NOMO-1 treated with DMSO at 0.1 percent for 48 hours (cell line): Measurements from ENCODE around the gene MATK.

Source experiments
- DNase-seq: peaks from one replicate; lab custom pipeline; 2025; ENCODE audit not compliant: unreplicated experiment; lab: John Stamatoyannopoulos, UW

Gene MATK

GRCh38 chr19:3753631-3754410 is 32.4 kb downstream of the MATK start:
- no peak for DNase-seq

GRCh38 chr19:3752492-3752891 is 33.7 kb downstream of the MATK start:
- DNase-seq = no peak

- no peak for DNase-seq
These were observed 34.9 kb downstream of the MATK start for GRCh38 chr19:3751236-3751635.

GRCh38 chr19:3750211-3750610 is 36.0 kb downstream of the MATK start:
- no peak for DNase-seq

GRCh38 chr19:3748965-3749364 is 37.2 kb downstream of the MATK start:
- no peak for DNase-seq

GRCh38 chr19:3746371-3747056 is 39.7 kb downstream of the MATK start:
- no peak for DNase-seq

GRCh38 chr19:3745363-3746045 is 40.7 kb downstream of the MATK start:
- no peak for DNase-seq

- DNase-seq = no peak
These were observed 42.7 kb downstream of the MATK start for GRCh38 chr19:3743486-3743885.

GRCh38 chr19:3740431-3740830 is 45.8 kb downstream of the MATK start:
- no peak for DNase-seq

- no peak for DNase-seq
These were observed 47.5 kb downstream of the MATK start for GRCh38 chr19:3738477-3739220.

GRCh38 chr19:3737487-3738205 is 48.5 kb downstream of the MATK start:
- DNase-seq = no peak

GRCh38 chr19:3736106-3736724 is 50.0 kb downstream of the MATK start:
- no peak for DNase-seq

GRCh38 chr19:3734310-3734600 is 51.9 kb downstream of the MATK start:
- no peak for DNase-seq

- DNase-seq = no peak
These were observed 52.5 kb downstream of the MATK start for GRCh38 chr19:3733549-3734309.

- no peak for DNase-seq
These were observed 54.1 kb downstream of the MATK start for GRCh38 chr19:3732108-3732507.

GRCh38 chr19:3730457-3730958 is 55.7 kb downstream of the MATK start:
- no peak for DNase-seq
